VCaP (cell line): ENCODE results near the gene SPAG9.
A peak's percentile ranks its signal among the peaks of the same experiment; 100 is the strongest.

Experiments used
- H3K27ac ChIP-seq: fragments of 450-650 bp; 2 replicates; pipeline ENCODE4 v1.5.1; 2017
- CTCF ChIP-seq: fragments of 450-650 bp; conservative IDR thresholded peaks from 2 replicates; pipeline ENCODE4 v1.5.1; 2017; ENCODE audit warnings: mild to moderate bottlenecking, moderate library complexity

SPAG9 gene

GRCh38 chr17:50914505-50915063, 206.1 kb downstream of the SPAG9 start:
- peak overlapping the region; percentile 93 for H3K27ac ChIP-seq
- no peak for TF ChIP-seq CTCF

- no peak for TF ChIP-seq CTCF
- no peak overlapping the region; the same call in 1 of the 2 replicates for H3K27ac ChIP-seq
These were observed 207.5 kb downstream of the SPAG9 start for GRCh38 chr17:50913120-50913519.
